ENCODE measurements around the gene AGFG2. TPM values are rescaled to one million over a fixed set of nuclear protein-coding genes. Genes with fewer than 3 reads are reported as not detected.
A peak's percentile ranks its signal among the peaks of the same experiment; 100 is the strongest.
"Not testable (repeated sequence)": the region's sequence is repeated elsewhere in the genome, so short reads cannot be mapped to it uniquely, and the experiment has no call there.

The AGFG2 gene, protein sequence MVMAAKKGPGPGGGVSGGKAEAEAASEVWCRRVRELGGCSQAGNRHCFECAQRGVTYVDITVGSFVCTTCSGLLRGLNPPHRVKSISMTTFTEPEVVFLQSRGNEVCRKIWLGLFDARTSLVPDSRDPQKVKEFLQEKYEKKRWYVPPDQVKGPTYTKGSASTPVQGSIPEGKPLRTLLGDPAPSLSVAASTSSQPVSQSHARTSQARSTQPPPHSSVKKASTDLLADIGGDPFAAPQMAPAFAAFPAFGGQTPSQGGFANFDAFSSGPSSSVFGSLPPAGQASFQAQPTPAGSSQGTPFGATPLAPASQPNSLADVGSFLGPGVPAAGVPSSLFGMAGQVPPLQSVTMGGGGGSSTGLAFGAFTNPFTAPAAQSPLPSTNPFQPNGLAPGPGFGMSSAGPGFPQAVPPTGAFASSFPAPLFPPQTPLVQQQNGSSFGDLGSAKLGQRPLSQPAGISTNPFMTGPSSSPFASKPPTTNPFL
- 7.6 TPM for total RNA-seq

GRCh38 chr7:100538654-100539435 is at the start of gene AGFG2:
AGFG2 (plus strand) TSS chr7:100539203; CDS start chr7:100539347, 144 bp downstream.
- peak; percentile 100 for DNase-seq

- peak; percentile 99 for DNase-seq
Measured at GRCh38 chr7:100489824-100490223, 49.2 kb upstream of the AGFG2 start.

GRCh38 chr7:100490483-100491191 is 48.4 kb upstream of the AGFG2 start:
- DNase-seq: no peak

DNA sequence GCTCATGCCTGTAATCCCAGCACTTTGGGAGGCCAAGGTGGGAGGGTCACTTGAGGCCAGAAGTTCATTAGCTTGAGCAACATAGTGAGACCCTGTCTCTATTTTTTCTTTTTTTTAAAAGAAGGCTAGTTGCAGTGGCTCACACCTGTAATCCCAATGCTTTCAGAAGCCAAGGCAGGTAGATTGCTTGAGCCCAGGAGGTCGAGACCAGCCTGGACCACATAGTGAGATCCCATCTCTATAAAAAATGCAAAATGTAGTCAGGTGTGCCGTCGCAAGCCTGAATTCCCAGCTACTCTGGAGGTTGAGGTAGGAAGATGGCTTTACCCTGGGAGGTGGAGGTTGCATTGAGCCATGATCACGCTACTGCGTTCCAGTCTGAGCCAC is 47.8 kb upstream of the AGFG2 start:
- no peak for DNase-seq

DNA sequence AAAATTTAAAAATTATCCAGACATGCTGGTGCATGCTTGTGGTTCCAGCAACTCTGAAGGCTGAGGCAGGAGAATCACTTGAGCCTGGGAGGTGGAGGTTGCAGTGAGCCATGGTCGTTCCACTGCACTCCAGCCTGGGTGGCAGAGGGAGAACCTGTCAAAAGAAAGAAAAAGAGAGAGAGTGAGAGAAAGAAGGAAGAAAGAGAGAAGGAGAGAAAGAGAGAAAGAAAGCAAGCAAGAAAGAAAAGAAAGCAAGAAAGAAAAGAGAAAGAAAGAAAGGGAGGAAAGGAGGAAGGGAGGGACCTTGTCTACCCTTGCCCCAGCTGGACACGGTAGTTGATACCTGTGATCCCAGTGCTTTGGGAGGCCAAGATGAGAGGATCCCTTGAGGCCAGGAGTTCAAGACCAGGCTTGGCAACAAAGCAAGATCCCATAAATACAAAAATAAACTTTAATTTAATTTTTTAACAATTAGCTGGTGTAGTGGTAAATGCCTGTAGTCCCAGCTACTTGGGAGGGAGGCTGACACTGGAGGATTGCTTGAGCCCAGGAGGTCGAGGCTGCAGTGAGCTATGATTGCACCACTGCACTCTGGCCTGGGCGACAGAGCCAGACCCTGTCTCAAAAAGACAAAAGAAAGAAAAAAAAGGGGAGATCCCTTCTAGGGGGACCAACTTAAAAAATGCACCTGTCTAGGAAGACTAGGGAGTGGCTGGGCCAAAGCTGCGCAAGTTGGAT is 46.1 kb upstream of the AGFG2 start:
- DNase-seq: no peak

- no peak for DNase-seq
Measured at GRCh38 chr7:100493476-100494264, 45.3 kb upstream of the AGFG2 start.

DNA sequence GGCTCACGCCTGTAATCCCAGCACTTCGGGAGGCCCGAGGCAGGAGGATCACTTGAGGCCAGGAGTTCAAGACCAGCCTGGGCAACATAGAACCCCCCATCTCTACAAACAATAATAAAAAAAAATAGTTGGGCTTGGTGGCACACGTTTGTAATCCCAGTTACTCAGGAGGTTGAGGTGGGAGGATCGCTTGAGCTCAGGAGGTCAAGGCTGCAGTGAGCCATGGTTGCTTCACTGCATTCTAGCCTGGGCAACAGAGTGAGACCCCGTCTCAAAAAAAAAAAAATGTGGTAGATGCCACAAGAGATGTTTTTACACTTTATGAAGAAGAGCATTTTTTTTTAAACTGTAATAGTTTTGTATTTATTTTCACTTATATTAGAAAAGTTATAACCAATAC is 42.5 kb upstream of the AGFG2 start:
- no peak for DNase-seq

DNA sequence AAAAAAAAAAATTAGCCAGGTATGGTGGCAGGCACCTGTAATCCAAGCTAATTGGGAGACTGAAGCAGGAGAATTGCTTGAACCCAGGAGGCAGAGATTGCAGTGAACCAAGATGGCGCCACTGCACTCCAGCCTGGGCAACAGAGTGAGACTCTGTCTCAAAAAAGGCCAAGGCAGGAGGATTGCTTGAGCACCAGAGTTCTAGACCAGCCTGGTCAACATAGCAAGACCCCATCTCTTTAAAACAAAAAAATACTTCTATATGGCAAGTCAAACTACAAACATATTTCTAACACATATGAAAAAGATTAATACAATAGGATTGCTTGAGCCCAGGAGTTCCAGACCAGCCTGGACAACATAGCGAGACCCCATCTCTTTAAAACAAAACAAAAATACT is 38.3 kb upstream of the AGFG2 start:
- DNase-seq: not testable (repeated sequence)

DNA sequence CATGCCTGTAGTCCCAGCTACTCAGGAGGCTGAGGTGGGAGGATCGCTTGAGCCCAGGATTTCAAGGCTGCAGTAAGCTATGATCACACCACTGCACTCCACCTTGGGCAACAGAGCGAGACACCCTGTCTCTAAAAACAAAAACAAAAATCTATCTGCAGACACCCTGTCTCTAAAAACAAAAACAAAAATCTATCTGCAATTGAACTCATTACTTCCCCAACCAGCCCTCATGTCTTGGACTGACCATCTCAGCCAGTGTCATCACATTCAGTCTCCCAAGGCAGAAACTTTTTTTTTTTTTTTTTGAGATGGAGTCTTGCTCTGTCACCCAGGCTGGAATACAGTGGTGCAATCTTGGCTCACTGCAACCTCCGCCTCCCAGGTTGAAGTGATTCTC is 35.0 kb upstream of the AGFG2 start:
- DNase-seq: not testable (repeated sequence)

- DNase-seq: no peak
Measured at GRCh38 chr7:100504887-100505611, 34.0 kb upstream of the AGFG2 start.

DNA sequence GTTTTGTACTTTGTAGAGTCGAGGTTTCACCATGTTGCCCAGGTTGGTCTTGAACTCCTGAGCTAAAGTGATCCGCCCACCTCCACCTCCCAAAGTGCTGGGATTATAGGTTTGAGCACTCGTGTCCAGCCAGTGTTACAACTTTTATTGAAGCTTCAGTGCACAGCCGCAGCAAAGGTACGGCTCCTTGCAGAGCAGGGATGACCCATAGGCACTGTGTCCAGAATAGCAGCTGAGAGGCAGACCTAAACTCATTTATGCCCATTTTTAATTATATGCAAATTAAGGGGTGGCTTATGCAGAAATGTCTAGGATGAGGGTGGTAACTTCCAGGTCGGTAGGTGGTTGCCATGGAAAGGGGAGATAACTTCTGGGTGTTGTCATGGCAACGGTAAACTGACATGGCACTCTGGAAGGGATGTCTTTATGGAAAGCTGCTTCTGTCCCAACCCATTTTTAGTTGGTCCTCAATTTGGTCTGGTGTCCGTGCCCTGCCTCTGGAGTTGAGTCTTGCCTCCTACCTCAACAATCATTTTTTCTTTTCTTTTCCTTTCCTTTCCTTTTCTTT is 32.6 kb upstream of the AGFG2 start:
- DNase-seq: no peak

GRCh38 chr7:100509231-100509630 is 29.8 kb upstream of the AGFG2 start:
- DNase-seq: peak; percentile 83

GRCh38 chr7:100510437-100511239 is 28.4 kb upstream of the AGFG2 start:
- DNase-seq: no peak

- DNase-seq: no peak
Measured at GRCh38 chr7:100513212-100513810, 25.7 kb upstream of the AGFG2 start.

DNA sequence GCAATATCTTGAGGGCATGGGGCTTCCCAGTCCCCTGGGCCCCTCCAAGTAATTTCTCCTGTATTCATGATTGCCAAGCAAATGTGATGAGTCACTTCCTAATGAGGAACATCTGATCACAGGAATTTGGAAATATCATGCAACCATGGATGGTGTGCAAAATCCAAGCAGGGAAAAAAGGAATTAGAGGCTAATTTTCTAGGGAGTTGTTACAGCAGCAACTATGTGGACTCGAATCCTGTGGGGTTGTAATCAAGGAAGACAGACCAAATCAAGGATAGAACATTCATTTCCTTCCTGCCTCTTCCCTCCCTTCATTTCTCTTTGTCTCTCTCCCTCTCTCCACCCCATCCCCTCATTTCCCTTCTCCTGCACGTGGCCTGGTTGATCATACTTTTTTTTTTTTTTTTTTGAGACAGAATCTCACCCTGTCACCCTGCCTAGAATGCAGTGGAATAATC is 23.9 kb upstream of the AGFG2 start:
- peak; percentile 48 for DNase-seq

DNA sequence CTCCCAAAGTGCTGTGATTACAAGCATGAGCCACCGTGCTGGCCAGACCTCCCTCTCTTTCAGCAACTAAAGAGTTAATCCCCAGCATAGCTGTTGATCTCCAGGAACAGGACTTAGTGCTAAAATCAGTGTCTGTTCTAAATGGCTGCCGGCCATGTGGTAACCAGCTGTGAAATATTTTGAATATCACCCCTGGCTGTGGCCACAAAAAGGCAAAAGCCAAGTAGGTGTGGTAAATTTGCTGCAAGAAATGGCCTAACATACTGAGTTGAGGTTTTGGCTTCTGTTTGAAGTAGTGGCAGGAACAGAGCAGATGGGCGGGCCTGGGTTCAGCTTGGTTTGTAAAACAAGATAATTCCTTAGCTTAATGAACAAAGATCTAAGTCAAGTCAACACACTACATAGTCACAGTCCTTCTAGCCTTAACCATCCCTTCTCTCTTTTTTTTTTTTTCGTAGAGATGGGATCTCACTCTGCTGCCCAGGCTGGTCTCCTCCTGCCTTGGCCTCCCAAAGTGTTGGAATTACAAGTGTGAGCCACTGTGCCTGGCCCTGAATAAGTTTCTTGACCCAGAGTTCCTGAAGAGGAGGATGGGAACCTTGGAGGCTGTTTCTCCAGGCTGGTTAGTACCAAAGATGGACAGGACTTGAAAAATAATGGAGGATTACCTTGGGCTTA is 22.7 kb upstream of the AGFG2 start:
- DNase-seq: peak; percentile 78

- no peak for DNase-seq
Measured at GRCh38 chr7:100517305-100517704, 21.7 kb upstream of the AGFG2 start.

DNA sequence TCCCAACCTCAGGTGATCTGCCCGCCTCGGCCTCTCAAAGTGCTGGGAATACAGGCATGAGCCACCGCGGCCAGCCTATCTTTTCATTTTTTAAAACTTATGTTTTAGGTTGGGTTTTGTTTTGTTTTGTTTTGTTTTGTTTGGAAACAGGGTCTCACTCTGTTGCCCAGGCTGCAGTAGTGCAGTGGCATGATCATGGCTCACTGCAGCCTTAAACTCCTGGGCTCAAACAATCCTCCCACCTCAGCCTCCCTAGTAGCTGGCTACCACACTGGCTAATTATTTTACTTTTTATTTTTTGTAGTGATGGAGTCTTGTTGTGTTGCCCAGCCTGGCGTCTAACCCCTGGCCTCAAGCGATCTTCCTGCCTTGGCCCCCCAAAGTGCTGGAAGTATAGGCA is 19.4 kb upstream of the AGFG2 start:
- DNase-seq: no peak
